CD4-positive, alpha-beta T cell (primary cell): ENCODE data around the gene PLIN3. TPM values are rescaled to one million over a fixed set of nuclear protein-coding genes. Genes with fewer than 3 reads are reported as not detected.
A peak's percentile ranks its signal among the peaks of the same experiment; 100 is the strongest.
"Not testable (repeated sequence)": the region's sequence is repeated elsewhere in the genome, so short reads cannot be mapped to it uniquely, and the experiment has no call there.

Experiments used
- ATAC-seq: fragments of 200-7000 bp; cut with Tn5 transposase; one replicate; pipeline ENCODE4 v1.10.0; 2022; ENCODE audit warnings: mild to moderate bottlenecking; ENCODE audit not compliant: poor library complexity
- CTCF ChIA-PET: fragments of 350-600 bp; sonication (Branson Sonifier 250); formaldehyde crosslinking; loops from one replicate; lab custom pipeline; 2021; ENCODE audit warnings: antibody characterized with exemption, inconsistent platforms; lab: Charles Lee
- POLR2A ChIA-PET: fragments of 350-600 bp; sonication (Branson Sonifier 250); formaldehyde crosslinking; loops from one replicate; lab custom pipeline; 2021; ENCODE audit warnings: antibody characterized with exemption, inconsistent platforms; lab: Charles Lee
- DNase-seq, 14 experiments: peaks; one replicate each; pipeline ENCODE4 v3.0.0-alpha.2; 2013 to 2020; ENCODE audit warnings: mixed read lengths in 2 of 14
- H3K27ac ChIP-seq, 2 donors: one replicate each; pipeline versions ENCODE4 v1.5.1 to v1.7.0; 2013; ENCODE audit warnings: low read length in 2 of 2, low read depth in 1 of 2, mild to moderate bottlenecking in 1 of 2
- H3K27me3 ChIP-seq, 2 experiments: 1 replicate in 1 of 2; 2 replicates in 1 of 2; pipeline versions ENCODE4 v1.6.1 to v1.7.0; 2013; ENCODE audit warnings: low read length in 2 of 2, control low read depth in 1 of 2, mild to moderate bottlenecking in 1 of 2, moderate library complexity in 1 of 2; ENCODE audit not compliant: insufficient read depth in 2 of 2, control insufficient read depth in 1 of 2
- H3K36me3 ChIP-seq: one replicate; pipeline ENCODE4 v1.6.1; 2013; ENCODE audit warnings: low read length, control low read depth; ENCODE audit not compliant: insufficient read depth
- H3K4me1 ChIP-seq: one replicate; pipeline ENCODE4 v1.6.1; 2013; ENCODE audit warnings: low read length, control low read depth; ENCODE audit not compliant: insufficient read depth
- H3K4me3 ChIP-seq: one replicate; pipeline ENCODE4 v1.5.1; 2013; ENCODE audit warnings: mild to moderate bottlenecking, low read length, moderate library complexity
- H3K9me3 ChIP-seq, 2 experiments: 1 replicate in 1 of 2; 2 replicates in 1 of 2; pipeline versions ENCODE4 v1.6.1 to v1.7.0; 2013; ENCODE audit warnings: low read length in 2 of 2, mild to moderate bottlenecking in 2 of 2, control low read depth in 1 of 2, moderate library complexity in 1 of 2; ENCODE audit not compliant: control insufficient read depth in 1 of 2, insufficient read depth in 1 of 2
- H3K27ac Mint-ChIP-seq: one replicate; pipeline ENCODE4 v1.8.0; 2020; ENCODE audit warnings: mixed read lengths
- H3K27me3 Mint-ChIP-seq: one replicate; pipeline ENCODE4 v1.8.0; 2021; ENCODE audit warnings: mixed read lengths
- H3K36me3 Mint-ChIP-seq: one replicate; pipeline ENCODE4 v1.8.0; 2021; ENCODE audit warnings: low read depth, mixed read lengths
- H3K4me1 Mint-ChIP-seq: one replicate; pipeline ENCODE4 v1.8.0; 2021; ENCODE audit warnings: low read depth, mixed read lengths
- H3K4me3 Mint-ChIP-seq: one replicate; pipeline ENCODE4 v1.8.0; 2020; ENCODE audit warnings: mild to moderate bottlenecking, mixed read lengths
- H3K9me3 Mint-ChIP-seq: one replicate; pipeline ENCODE4 v1.8.0; 2020; ENCODE audit warnings: mixed read lengths
- intact Hi-C, 2 experiments: fragments of 100-400 bp; cut with DNase I in 1 of 2; cut with micrococcal nuclease in 1 of 2; formaldehyde crosslinking; loops; one replicate each; pipeline versions ENCODE4 v1.15.1 to v1.9.0; 2023 to 2025; cut with DNase I, micrococcal nuclease
- total RNA-seq, 174 experiments: library from RNA in 2 of 174; stranded (reverse) in 2 of 174; gene quantifications; one replicate each; pipeline ENCODE4 v1.2.3 and lab custom pipeline; 2021 to 2026
- TF ChIP-seq, protein P1 (sequence below): fragments of 200-600 bp; IDR thresholded peaks from one replicate; pipeline ENCODE4 v1.8.0; 2022; ENCODE audit warnings: antibody characterized with exemption, mild to moderate bottlenecking

Gene PLIN3
- total RNA-seq, 2 experiments from 2014 or later, result 18.2 to 19.1 TPM

DNA sequence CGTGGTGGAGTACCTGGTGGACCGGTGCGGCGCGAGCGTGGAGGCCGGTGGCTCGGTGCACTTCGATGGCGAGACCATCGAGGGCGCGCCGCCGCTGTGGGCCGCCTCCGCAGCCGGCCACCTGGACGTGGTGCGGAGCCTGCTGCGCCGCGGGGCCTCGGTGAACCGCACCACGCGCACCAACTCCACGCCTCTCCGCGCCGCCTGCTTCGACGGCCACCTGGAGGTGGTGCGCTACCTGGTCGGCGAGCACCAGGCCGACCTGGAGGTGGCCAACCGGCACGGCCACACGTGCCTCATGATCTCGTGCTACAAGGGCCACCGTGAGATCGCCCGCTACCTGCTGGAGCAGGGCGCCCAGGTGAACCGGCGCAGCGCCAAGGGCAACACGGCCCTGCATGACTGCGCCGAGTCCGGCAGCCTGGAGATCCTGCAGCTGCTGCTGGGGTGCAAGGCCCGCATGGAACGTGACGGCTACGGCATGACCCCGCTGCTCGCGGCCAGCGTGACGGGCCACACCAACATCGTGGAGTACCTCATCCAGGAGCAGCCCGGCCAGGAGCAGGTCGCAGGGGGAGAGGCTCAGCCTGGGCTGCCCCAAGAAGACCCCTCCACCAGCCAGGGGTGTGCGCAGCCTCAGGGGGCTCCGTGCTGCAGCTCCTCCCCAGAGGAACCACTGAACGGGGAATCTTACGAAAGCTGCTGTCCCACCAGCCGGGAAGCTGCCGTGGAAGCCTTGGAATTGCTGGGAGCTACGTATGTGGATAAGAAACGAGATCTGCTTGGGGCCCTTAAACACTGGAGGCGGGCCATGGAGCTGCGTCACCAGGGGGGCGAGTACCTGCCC lies 75.2 kb downstream of the PLIN3 start:
- POLR2A ChIA-PET, result interaction anchor here (0.6 to 2.6 kb wide), 9 partner anchors 68 to 1112 kb away, joined by 3 to 83 read pairs (median 8); partner anchors contain the start of genes CATSPERD, CHAF1A, DPP9 and KDM4B
- H3K4me3 Mint-ChIP-seq, result peak overlapping the region; percentile 88
- not testable (repeated sequence) for H3K9me3 Mint-ChIP-seq, H3K9me3 ChIP-seq, H3K27me3 Mint-ChIP-seq, H3K27me3 ChIP-seq, ATAC-seq
- peak overlapping the region; percentile 62 for H3K27ac Mint-ChIP-seq
- H3K36me3 Mint-ChIP-seq, result peaks cover 39% of the 10 kb centered on the region
- Histone ChIP-seq H3K4me3 (peak overlapping the region; percentile 76), H3K36me3 (peaks cover 38% of the 10 kb centered on the region), H3K4me1 (peaks cover 40% of the 10 kb centered on the region), H3K27ac (peak overlapping the region; percentile 83 to 87)
- H3K4me1 Mint-ChIP-seq, result peaks cover 31% of the 10 kb centered on the region
- peak in 1 of 14 experiments; percentile 55 for DNase-seq
- CTCF ChIA-PET, result interaction anchor here (0.9 to 1.6 kb wide), 6 partner anchors 17 to 1012 kb away, joined by 3 to 52 read pairs (median 8); partner anchors contain the start of genes CATSPERD, LONP1 and NRTN
- intact Hi-C loops, result loop anchor here in 1 of 2 experiments (10.0 kb wide), 3 partner anchors 317 to 893 kb away; partner anchors contain the start of genes CHAF1A, HDGFL2, HSD11B1L and MICOS13

DNA sequence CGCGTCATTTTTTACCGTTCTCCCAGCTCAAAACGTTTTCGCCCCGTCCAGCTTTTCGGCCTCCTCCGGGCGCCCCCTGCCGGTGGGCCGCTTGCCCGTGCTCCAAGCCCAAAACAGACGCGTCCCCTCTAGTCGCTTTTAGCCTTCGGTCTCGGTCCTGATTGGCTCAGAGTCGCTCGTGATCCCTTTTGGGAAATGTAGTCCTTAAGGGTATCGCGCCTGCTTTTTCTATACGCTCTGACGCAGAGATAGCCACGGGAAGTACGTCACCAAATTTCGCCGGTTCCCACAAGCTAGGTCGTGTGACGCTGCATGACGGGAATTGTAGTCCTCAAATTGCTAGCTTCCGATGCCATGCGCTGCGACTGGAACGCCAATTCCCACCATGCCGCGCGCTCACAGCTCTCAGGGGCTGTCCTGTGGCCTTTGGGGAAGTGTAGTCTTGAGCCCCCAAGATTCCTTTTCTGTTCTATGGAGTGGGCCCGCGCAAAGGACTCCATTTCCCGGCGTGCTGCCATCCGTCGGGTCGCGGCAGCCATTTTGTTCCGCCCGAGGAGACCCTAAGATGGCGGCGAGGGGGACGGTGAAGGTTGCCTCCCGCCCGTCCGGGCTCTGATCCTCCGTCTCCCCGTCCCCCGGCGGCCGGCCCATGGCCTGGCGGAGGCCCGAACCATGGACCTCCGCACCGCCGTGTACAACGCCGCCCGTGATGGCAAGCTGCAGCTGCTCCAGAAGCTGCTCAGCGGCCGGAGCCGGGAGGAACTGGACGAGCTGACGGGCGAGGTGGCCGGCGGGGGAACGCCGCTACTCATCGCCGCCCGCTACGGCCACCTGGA lies 76.1 kb downstream of the PLIN3 start, which contains the start of gene FEM1A:
Gene FEM1A, plus strand, starts transcription at position 552 of the 836 bp plus-strand sequence. Its CDS starts 121 bp downstream, at position 673.
- Histone ChIP-seq H3K9me3 (peaks cover 0 to 4% of the 10 kb centered on the region in 2 experiments), H3K27ac (peak within 1 kb of the TSS; percentile 83 to 87), H3K4me1 (peaks cover 40% of the 10 kb centered on the region), H3K36me3 (peaks cover 31% of the 10 kb centered on the region), H3K27me3 (no peaks in the 10 kb centered on the region), H3K4me3 (peak within 1 kb of the TSS; percentile 76)
- TF ChIP-seq, protein P1, sequence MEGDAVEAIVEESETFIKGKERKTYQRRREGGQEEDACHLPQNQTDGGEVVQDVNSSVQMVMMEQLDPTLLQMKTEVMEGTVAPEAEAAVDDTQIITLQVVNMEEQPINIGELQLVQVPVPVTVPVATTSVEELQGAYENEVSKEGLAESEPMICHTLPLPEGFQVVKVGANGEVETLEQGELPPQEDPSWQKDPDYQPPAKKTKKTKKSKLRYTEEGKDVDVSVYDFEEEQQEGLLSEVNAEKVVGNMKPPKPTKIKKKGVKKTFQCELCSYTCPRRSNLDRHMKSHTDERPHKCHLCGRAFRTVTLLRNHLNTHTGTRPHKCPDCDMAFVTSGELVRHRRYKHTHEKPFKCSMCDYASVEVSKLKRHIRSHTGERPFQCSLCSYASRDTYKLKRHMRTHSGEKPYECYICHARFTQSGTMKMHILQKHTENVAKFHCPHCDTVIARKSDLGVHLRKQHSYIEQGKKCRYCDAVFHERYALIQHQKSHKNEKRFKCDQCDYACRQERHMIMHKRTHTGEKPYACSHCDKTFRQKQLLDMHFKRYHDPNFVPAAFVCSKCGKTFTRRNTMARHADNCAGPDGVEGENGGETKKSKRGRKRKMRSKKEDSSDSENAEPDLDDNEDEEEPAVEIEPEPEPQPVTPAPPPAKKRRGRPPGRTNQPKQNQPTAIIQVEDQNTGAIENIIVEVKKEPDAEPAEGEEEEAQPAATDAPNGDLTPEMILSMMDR, result peak; percentile 99
- POLR2A ChIA-PET, result interaction anchor here (0.6 to 2.6 kb wide), 25 partner anchors 9 to 1113 kb away, joined by 3 to 83 read pairs (median 5); partner anchors contain the start of genes CATSPERD, CHAF1A, DPP9 and HDGFL2
- Mint-ChIP-seq H3K36me3 (peaks cover 33% of the 10 kb centered on the region), H3K27ac (peak within 1 kb of the TSS; percentile 62), H3K9me3 (no peaks in the 10 kb centered on the region), H3K4me1 (peaks cover 26% of the 10 kb centered on the region), H3K4me3 (peak within 1 kb of the TSS; percentile 88), H3K27me3 (no peaks in the 10 kb centered on the region)
- intact Hi-C loops, result loop anchor here (1.0 to 10.0 kb wide), 9 partner anchors 24 to 893 kb away; partner anchors contain the start of genes CHAF1A (in 1 of the 2), DPP9 (in 1 of the 2), HDGFL2 (in 1 of the 2) and HSD11B1L (in 1 of the 2)
- peak; percentile 95 to 100 (median 97) for DNase-seq
- CTCF ChIA-PET, result interaction anchor here (0.6 to 1.6 kb wide), 23 partner anchors 8 to 1013 kb away, joined by 3 to 52 read pairs (median 5); partner anchors contain the start of genes CATSPERD, DPP9, KDM4B and LONP1
- peak; percentile 93 for ATAC-seq

Other genes with a start within 250 kb of the PLIN3 start
- gene TNFAIP8L1, start 228.2 kb downstream of the PLIN3 start, total RNA-seq, result 1 to 10 TPM; 4.4 to 5.1 TPM
- 10 to 100 TPM; 22.0 to 23.0 TPM for gene MYDGF, start 197.3 kb downstream of the PLIN3 start, total RNA-seq
- gene DPP9, start 143.8 kb downstream of the PLIN3 start, total RNA-seq, result 10 to 100 TPM; 67.9 to 72.8 TPM
- gene FEM1A, start 75.9 kb downstream of the PLIN3 start, total RNA-seq, result 10 to 100 TPM; 11.8 to 12.1 TPM
- 10 to 100 TPM; 14.7 to 15.0 TPM for gene TICAM1, start 36.0 kb downstream of the PLIN3 start, total RNA-seq
- gene ARRDC5, start 35.2 kb upstream of the PLIN3 start, total RNA-seq, result 1 to 10 TPM; 4.4 to 4.7 TPM
- gene UHRF1, start 41.8 kb upstream of the PLIN3 start, total RNA-seq, result under 1 TPM; 0.16 to 0.20 TPM
- gene KDM4B, start 101.4 kb upstream of the PLIN3 start, total RNA-seq, result 10 to 100 TPM; 41.8 to 42.5 TPM